Thyroid gland (tissue), 4 donors: Measurements from ENCODE around the gene GPR162.

Source experiments
- POLR2A ChIP-seq, 2 donors: fragments of 450-650 bp; IDR thresholded peaks; one replicate each; pipeline ENCODE4 v1.6.1; 2017; ENCODE audit warnings: antibody characterized with exemption in 2 of 2, mild to moderate bottlenecking in 2 of 2, moderate library complexity in 1 of 2
- TF ChIP-seq, protein P1 (sequence below), 6 experiments: fragments of 200-600 bp in 3 of 6; fragments of 450-650 bp in 3 of 6; sonication (generic) in 3 of 6; IDR thresholded peaks; one replicate each; pipeline ENCODE4 v1.5.1; 2016 to 2019; ENCODE audit warnings: antibody characterized with exemption in 6 of 6, mild to moderate bottlenecking in 2 of 6, inconsistent platforms in 1 of 6, moderate library complexity in 1 of 6

DNA sequence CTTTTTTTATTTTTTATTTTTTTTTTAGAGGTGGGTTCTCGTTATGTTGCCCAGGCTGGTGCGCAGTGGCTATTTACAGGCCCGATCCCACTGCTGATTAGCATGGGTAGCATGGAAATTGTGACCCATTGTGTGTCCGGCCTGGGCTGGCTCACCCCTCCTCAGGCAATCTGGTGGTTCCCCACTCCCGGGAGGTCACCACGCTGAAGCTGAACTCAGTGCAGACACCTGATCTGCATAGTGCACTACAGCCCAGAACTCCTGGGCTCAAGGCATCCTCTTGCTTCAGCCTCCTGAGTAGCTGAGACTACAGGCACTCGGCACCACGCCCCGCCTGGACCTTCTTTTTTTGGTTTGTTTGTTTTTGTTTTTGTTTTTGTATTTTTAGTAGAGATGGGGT lies 37.8 kb upstream of the GPR162 start:
- TF ChIP-seq, protein P1, sequence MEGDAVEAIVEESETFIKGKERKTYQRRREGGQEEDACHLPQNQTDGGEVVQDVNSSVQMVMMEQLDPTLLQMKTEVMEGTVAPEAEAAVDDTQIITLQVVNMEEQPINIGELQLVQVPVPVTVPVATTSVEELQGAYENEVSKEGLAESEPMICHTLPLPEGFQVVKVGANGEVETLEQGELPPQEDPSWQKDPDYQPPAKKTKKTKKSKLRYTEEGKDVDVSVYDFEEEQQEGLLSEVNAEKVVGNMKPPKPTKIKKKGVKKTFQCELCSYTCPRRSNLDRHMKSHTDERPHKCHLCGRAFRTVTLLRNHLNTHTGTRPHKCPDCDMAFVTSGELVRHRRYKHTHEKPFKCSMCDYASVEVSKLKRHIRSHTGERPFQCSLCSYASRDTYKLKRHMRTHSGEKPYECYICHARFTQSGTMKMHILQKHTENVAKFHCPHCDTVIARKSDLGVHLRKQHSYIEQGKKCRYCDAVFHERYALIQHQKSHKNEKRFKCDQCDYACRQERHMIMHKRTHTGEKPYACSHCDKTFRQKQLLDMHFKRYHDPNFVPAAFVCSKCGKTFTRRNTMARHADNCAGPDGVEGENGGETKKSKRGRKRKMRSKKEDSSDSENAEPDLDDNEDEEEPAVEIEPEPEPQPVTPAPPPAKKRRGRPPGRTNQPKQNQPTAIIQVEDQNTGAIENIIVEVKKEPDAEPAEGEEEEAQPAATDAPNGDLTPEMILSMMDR (IDR thresholded peaks at IDR 0.05), result no peak
- no peak for TF ChIP-seq POLR2A (IDR thresholded peaks at IDR 0.05)
